SIG-M5 treated with dmso at 0.1 percent for 504 hours (cell line): ENCODE results near the gene CDHR2.
A peak's percentile ranks its signal among the peaks of the same experiment; 100 is the strongest.

Experiments used
- DNase-seq: peaks from one replicate; lab custom pipeline; 2025; ENCODE audit not compliant: unreplicated experiment; lab: John Stamatoyannopoulos, UW

CDHR2 gene

GRCh38 chr5:176529116-176529740 is 19.9 kb upstream of the CDHR2 start:
- DNase-seq = no peak

GRCh38 chr5:176529741-176530141 is 19.4 kb upstream of the CDHR2 start:
- DNase-seq = no peak

- DNase-seq = no peak
Measured at GRCh38 chr5:176530393-176530982, 18.7 kb upstream of the CDHR2 start.

- DNase-seq = no peak
Measured at GRCh38 chr5:176530983-176531901, 17.9 kb upstream of the CDHR2 start.

GRCh38 chr5:176531902-176532493 is 17.1 kb upstream of the CDHR2 start:
- no peak for DNase-seq

- no peak for DNase-seq
Measured at GRCh38 chr5:176532795-176533194, 16.3 kb upstream of the CDHR2 start.

GRCh38 chr5:176533390-176533789 is 15.8 kb upstream of the CDHR2 start:
- peak; percentile 94 for DNase-seq

GRCh38 chr5:176533894-176534611 is 15.1 kb upstream of the CDHR2 start:
- peak; percentile 80 for DNase-seq

- DNase-seq = no peak
Measured at GRCh38 chr5:176534640-176535039, 14.5 kb upstream of the CDHR2 start.

GRCh38 chr5:176535101-176535663 is 14.0 kb upstream of the CDHR2 start:
- DNase-seq = peak; percentile 88

- no peak for DNase-seq
Measured at GRCh38 chr5:176535664-176536131, 13.4 kb upstream of the CDHR2 start.

- DNase-seq = peak; percentile 83
Measured at GRCh38 chr5:176536132-176536901, 12.8 kb upstream of the CDHR2 start.

- peak; percentile 98 for DNase-seq
Measured at GRCh38 chr5:176536902-176537553, 12.1 kb upstream of the CDHR2 start, which contains the start of gene RNF44. TSS of gene RNF44 (minus strand) at chr5:176537402. CDS start at chr5:176532472, 4,930 bp downstream.

GRCh38 chr5:176537554-176538229 is 11.4 kb upstream of the CDHR2 start:
- DNase-seq = peak; percentile 100

- DNase-seq = no peak
Measured at GRCh38 chr5:176538230-176538988, 10.7 kb upstream of the CDHR2 start.

- DNase-seq = no peak
Measured at GRCh38 chr5:176538989-176539384, 10.2 kb upstream of the CDHR2 start.

GRCh38 chr5:176540476-176540899 is 8.7 kb upstream of the CDHR2 start:
- no peak for DNase-seq

GRCh38 chr5:176540956-176541337 is 8.2 kb upstream of the CDHR2 start:
- no peak for DNase-seq
